RWPE2 (cell line): ENCODE measurements around the gene RPS6KA2.

Experiments
- ATAC-seq: fragments of 200-7000 bp; cut with Tn5 transposase; 3 replicates; pipeline ENCODE4 v1.9.1; 2021; ENCODE audit warnings: low read depth
- DNase-seq: peaks from one replicate; pipeline ENCODE4 v3.0.0-alpha.2; 2020; ENCODE audit warnings: low spot score
- H3K27ac ChIP-seq: fragments of 450-650 bp; 2 replicates; pipeline ENCODE4 v1.5.1; 2017; ENCODE audit warnings: mild to moderate bottlenecking; ENCODE audit not compliant: poor library complexity, severe bottlenecking
- H3K27me3 ChIP-seq: fragments of 250-450 bp; sonication (Bioruptor Pico); 2 replicates; pipeline ENCODE4 v1.5.1; 2021; ENCODE audit warnings: mild to moderate bottlenecking, moderate library complexity; ENCODE audit not compliant: insufficient read depth, poor library complexity, severe bottlenecking
- H3K36me3 ChIP-seq: fragments of 250-450 bp; sonication (Bioruptor Pico); 2 replicates; pipeline ENCODE4 v1.5.1; 2020; ENCODE audit warnings: low read depth, mild to moderate bottlenecking, moderate library complexity
- H3K4me1 ChIP-seq: fragments of 250-450 bp; sonication (Bioruptor Pico); 2 replicates; pipeline ENCODE4 v1.5.1; 2021; ENCODE audit warnings: mild to moderate bottlenecking, moderate library complexity; ENCODE audit not compliant: insufficient read depth, poor library complexity, severe bottlenecking
- H3K4me3 ChIP-seq: fragments of 250-450 bp; sonication (Bioruptor Pico); 2 replicates; pipeline ENCODE4 v1.5.1; 2021; ENCODE audit warnings: mild to moderate bottlenecking, moderate library complexity; ENCODE audit not compliant: severe bottlenecking
- H3K9me3 ChIP-seq: fragments of 250-450 bp; sonication (Bioruptor Pico); 2 replicates; pipeline ENCODE4 v1.5.1; 2021; ENCODE audit warnings: mild to moderate bottlenecking, moderate library complexity; ENCODE audit not compliant: severe bottlenecking
- TF ChIP-seq, protein P1 (sequence below): fragments of 450-650 bp; IDR thresholded peaks from one replicate; pipeline ENCODE4 v1.5.1; 2017; ENCODE audit warnings: mild to moderate bottlenecking, moderate library complexity; ENCODE audit not compliant: poor library complexity, severe bottlenecking

RPS6KA2 gene

DNA sequence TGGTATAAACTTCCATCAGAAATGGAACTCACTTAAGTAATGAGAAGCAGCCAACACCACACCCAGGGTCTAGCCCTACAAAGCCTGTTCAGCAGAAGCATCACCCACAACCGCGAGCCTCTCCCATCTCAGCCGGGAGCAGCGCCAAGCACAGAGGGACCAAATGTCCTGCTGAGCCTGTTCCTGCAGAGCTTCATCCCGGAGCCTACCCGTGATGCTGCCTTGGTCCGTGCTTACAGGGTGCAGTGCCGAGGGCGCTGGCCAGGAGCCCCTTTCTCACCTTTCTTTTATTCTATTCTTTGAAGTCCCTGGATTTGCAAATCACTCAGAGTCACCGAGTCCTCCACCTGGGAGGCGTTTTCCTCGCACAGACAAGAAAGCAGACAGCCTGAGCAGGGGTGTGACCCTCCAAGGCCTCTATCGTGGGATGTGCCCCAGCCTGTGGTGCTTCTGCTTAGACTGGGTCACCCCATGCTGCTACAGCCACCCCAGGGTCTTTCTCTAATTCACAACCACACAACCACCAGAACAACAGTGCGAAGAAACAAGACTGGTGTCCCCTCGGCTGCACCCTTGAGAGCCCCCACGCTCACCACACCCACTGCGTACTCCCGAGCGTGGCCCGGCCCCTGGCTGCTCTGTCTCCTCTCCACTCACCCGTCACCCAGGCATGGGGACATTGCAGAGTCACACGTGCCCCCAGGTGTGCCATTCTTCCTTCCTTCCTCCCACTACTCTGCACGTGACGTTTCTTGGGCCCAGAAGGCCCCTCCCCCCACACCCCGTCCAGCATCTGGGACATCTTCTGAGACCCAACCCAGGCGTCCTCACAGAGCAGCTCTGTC lies 152.1 kb downstream of the RPS6KA2 start:
- Histone ChIP-seq H3K27me3 (no peaks in the 10 kb centered on the region), H3K4me1 (peaks cover 7% of the 10 kb centered on the region), H3K4me3 (no peak overlapping the region), H3K36me3 (peaks cover 3% of the 10 kb centered on the region; the same call in 1 of the 2 replicates), H3K9me3 (no peaks in the 10 kb centered on the region), H3K27ac (no peak overlapping the region)
- DNase-seq (no peak), ATAC-seq (no peak)
- TF ChIP-seq, protein P1, sequence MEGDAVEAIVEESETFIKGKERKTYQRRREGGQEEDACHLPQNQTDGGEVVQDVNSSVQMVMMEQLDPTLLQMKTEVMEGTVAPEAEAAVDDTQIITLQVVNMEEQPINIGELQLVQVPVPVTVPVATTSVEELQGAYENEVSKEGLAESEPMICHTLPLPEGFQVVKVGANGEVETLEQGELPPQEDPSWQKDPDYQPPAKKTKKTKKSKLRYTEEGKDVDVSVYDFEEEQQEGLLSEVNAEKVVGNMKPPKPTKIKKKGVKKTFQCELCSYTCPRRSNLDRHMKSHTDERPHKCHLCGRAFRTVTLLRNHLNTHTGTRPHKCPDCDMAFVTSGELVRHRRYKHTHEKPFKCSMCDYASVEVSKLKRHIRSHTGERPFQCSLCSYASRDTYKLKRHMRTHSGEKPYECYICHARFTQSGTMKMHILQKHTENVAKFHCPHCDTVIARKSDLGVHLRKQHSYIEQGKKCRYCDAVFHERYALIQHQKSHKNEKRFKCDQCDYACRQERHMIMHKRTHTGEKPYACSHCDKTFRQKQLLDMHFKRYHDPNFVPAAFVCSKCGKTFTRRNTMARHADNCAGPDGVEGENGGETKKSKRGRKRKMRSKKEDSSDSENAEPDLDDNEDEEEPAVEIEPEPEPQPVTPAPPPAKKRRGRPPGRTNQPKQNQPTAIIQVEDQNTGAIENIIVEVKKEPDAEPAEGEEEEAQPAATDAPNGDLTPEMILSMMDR, result no peak

DNA sequence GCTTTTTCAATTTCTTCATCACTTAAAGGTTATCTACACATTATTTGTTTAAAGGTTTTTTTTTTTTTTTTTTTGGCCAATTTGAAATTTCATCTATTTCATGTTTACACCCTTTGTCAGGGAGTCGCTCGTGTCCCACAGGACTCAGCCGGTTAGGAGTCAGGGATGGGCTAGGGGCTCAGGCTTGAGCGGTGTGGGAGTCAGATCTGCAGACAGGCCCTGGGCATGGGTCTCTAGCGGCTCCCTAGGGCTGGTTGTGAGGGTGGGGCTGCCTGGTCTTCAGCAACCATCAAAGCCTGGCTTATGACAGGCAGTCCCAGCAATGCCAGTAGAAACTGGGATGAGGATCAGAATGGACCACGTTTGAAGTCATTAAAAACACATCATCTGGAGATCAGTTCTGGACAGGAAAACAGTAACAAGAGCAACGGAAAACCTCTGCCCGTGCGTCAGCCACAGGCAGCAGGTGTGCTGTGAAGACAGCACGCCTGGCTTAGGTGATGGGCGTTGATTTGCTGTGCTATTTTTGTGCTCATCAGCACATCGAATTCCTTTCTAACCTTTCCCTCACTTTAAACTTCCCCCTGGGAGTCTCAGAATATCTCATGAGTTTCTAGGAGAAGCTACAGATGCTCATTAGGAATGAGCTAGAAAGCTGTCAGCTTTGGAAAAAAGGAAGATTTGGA lies 153.0 kb downstream of the RPS6KA2 start:
- H3K9me3 ChIP-seq, result no peaks in the 10 kb centered on the region
- H3K27ac ChIP-seq, result no peak overlapping the region
- H3K4me1 ChIP-seq, result peaks cover 9% of the 10 kb centered on the region
- peaks cover 6% of the 10 kb centered on the region; the same call in 1 of the 2 replicates for H3K36me3 ChIP-seq
- H3K4me3 ChIP-seq, result no peak overlapping the region
- TF ChIP-seq, protein P1, result no peak
- no peak for DNase-seq
- no peaks in the 10 kb centered on the region for H3K27me3 ChIP-seq
- no peak for ATAC-seq

DNA sequence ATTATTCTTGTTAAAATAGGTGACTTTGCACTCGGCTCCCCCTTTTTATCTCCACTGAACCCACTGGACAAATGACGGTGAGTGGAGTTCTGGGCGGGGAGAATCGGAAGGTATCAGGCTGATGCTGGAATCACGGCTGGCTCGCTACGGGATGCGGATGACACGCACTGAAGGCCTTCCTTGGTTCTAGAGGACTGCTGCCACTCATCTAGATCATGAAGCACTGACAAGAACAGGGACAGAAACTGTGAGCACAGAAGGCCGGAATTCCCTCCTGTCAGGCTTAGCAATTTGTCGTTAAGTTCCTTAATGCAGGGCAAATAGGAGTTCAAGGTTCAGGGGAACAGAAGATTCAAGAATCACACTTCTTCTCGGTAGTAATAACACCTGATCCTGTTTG lies 154.4 kb downstream of the RPS6KA2 start:
- no peak overlapping the region for H3K27ac ChIP-seq
- DNase-seq, result no peak
- H3K4me3 ChIP-seq, result no peak overlapping the region
- peaks cover 9% of the 10 kb centered on the region for H3K4me1 ChIP-seq
- peaks cover 13% of the 10 kb centered on the region; the same call in 1 of the 2 replicates for H3K36me3 ChIP-seq
- ATAC-seq, result no peak
- TF ChIP-seq, protein P1, result no peak
- no peaks in the 10 kb centered on the region for H3K27me3 ChIP-seq
- H3K9me3 ChIP-seq, result no peaks in the 10 kb centered on the region

DNA sequence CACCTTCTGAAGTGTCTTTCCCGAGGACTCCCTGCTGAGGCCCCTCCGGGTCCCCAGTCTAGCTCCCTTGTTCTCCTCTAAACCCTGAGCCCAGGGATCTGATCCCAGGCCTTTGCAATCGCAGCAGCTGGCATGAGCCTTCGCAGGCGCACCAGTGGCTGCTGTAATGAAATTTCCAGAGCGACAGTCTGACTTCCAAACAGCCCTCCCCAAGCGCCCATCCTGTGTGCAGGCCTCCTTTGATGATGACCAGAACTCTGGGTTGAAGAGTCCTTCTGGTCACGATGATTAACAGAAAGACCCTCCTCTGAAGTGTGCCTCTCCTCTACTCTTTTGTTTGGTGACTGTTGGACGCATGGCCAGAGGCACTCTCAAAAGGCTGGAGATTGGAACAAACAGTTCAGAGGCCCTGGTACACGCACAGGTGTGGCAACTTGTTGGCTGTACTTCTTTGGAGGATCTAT lies 155.2 kb downstream of the RPS6KA2 start:
- Histone ChIP-seq H3K27ac (no peak overlapping the region), H3K4me3 (no peak overlapping the region), H3K4me1 (peaks cover 9% of the 10 kb centered on the region), H3K27me3 (no peaks in the 10 kb centered on the region), H3K9me3 (no peaks in the 10 kb centered on the region), H3K36me3 (peaks cover 13% of the 10 kb centered on the region; the same call in 1 of the 2 replicates)
- DNase-seq, result no peak
- ATAC-seq, result no peak
- TF ChIP-seq, protein P1, result no peak
